MM.1S (cell line): ENCODE data around the gene HINT3.
A peak's percentile ranks its signal among the peaks of the same experiment; 100 is the strongest.

Experiments used
- DNase-seq: peaks from one replicate; pipeline ENCODE4 v3.0.0-alpha.2; 2015
- H2AFZ ChIP-seq: fragments of 300-600 bp; sonication (generic); 2 replicates; pipeline ENCODE4 v1.6.0; 2016; ENCODE audit warnings: antibody characterized with exemption, low read length
- H3F3A ChIP-seq: fragments of 300-600 bp; sonication (generic); 2 replicates; pipeline ENCODE4 v1.6.1; 2016; ENCODE audit warnings: mild to moderate bottlenecking, antibody characterized with exemption, low read length, moderate library complexity, mixed read lengths; ENCODE audit not compliant: insufficient read depth
- H3K27ac ChIP-seq: fragments of 300-600 bp; sonication (generic); 2 replicates; pipeline ENCODE4 v1.5.1; 2016; ENCODE audit warnings: mild to moderate bottlenecking, low read length
- H3K27me3 ChIP-seq: fragments of 300-600 bp; sonication (generic); replicated peaks from 2 replicates; pipeline ENCODE4 v1.6.0; 2016; ENCODE audit warnings: low read length; ENCODE audit not compliant: insufficient read depth
- H3K36me3 ChIP-seq: fragments of 300-600 bp; sonication (generic); replicated peaks from 2 replicates; pipeline ENCODE4 v1.6.1; 2016; ENCODE audit warnings: mild to moderate bottlenecking, low read length, mixed read lengths; ENCODE audit not compliant: insufficient read depth
- H3K4me1 ChIP-seq: fragments of 300-600 bp; sonication (generic); 2 replicates; pipeline ENCODE4 v1.6.1; 2016; ENCODE audit warnings: low read length, mixed read lengths
- H3K4me2 ChIP-seq: fragments of 300-600 bp; sonication (generic); 2 replicates; pipeline ENCODE4 v1.6.0; 2016; ENCODE audit warnings: low read depth, low read length
- H3K4me3 ChIP-seq: fragments of 300-600 bp; sonication (generic); 2 replicates; pipeline ENCODE4 v1.5.1; 2016; ENCODE audit warnings: low read length, mixed read lengths
- H3K79me2 ChIP-seq: fragments of 300-600 bp; sonication (generic); 2 replicates; pipeline ENCODE4 v1.6.1; 2016; ENCODE audit warnings: mixed run types, low read length, mixed read lengths
- H3K9ac ChIP-seq: fragments of 300-600 bp; sonication (generic); 2 replicates; pipeline ENCODE4 v1.6.1; 2016; ENCODE audit warnings: low read length, mixed read lengths
- H3K9me2 ChIP-seq: fragments of 300-600 bp; sonication (generic); replicated peaks from 2 replicates; pipeline ENCODE4 v1.6.1; 2016; ENCODE audit warnings: mild to moderate bottlenecking, low read length, mixed read lengths; ENCODE audit not compliant: insufficient read depth
- H3K9me3 ChIP-seq: fragments of 300-600 bp; sonication (generic); replicated peaks from 2 replicates; pipeline ENCODE4 v1.6.1; 2016; ENCODE audit warnings: mild to moderate bottlenecking, low read length, mixed read lengths; ENCODE audit not compliant: insufficient read depth
- H4K20me1 ChIP-seq: fragments of 300-600 bp; sonication (generic); 2 replicates; pipeline ENCODE4 v1.6.1; 2016; ENCODE audit warnings: mild to moderate bottlenecking, low read length, moderate library complexity, mixed read lengths; ENCODE audit not compliant: insufficient read depth
- CTCF ChIP-seq: fragments of 300-600 bp; sonication (generic); IDR thresholded peaks from 2 replicates; pipeline ENCODE4 v1.5.1; 2016; ENCODE audit warnings: antibody characterized with exemption, low read length, mixed read lengths
- EZH2 ChIP-seq: fragments of 300-600 bp; sonication (generic); optimal IDR thresholded peaks from 2 replicates; pipeline ENCODE3; 2017; ENCODE audit warnings: low read depth, mild to moderate bottlenecking, antibody characterized with exemption, low read length, mixed read lengths
- EZH2phosphoT487 ChIP-seq: fragments of 300-600 bp; sonication (generic); IDR thresholded peaks from 2 replicates; pipeline ENCODE4 v1.6.1; 2018; ENCODE audit warnings: antibody characterized with exemption, low read length

HINT3 gene

GRCh38 chr6:125918681-125919566 is 37.6 kb upstream of the HINT3 start:
- Histone ChIP-seq H4K20me1 (no peaks in the 10 kb centered on the region), H3K9me3 (no peaks in the 10 kb centered on the region), H3K27ac (peak overlapping the region; percentile 57; the same call in 1 of the 2 replicates), H3K4me3 (peak overlapping the region; percentile 26), H3K4me1 (peaks cover 10% of the 10 kb centered on the region), H3K79me2 (no peaks in the 10 kb centered on the region), H3K9ac (no peak overlapping the region; the same call in 1 of the 2 replicates), H3K4me2 (peak overlapping the region; percentile 67), H3K27me3 (no peaks in the 10 kb centered on the region), H2AFZ (no peak overlapping the region), H3K36me3 (no peaks in the 10 kb centered on the region), H3F3A (peaks cover 16% of the 10 kb centered on the region; the same call in 1 of the 2 replicates), H3K9me2 (no peaks in the 10 kb centered on the region)
- TF ChIP-seq EZH2phosphoT487 = no peak
- no peak for TF ChIP-seq EZH2
- peak; percentile 82 for DNase-seq

GRCh38 chr6:125919618-125920017 is 37.0 kb upstream of the HINT3 start:
- Histone ChIP-seq H3K79me2 (no peaks in the 10 kb centered on the region), H3K4me3 (peak overlapping the region; percentile 26), H2AFZ (no peak overlapping the region), H3K27me3 (no peaks in the 10 kb centered on the region), H3K9ac (no peak overlapping the region), H3K9me3 (no peaks in the 10 kb centered on the region), H3K27ac (peak overlapping the region; percentile 57; the same call in 1 of the 2 replicates), H3F3A (peaks cover 16% of the 10 kb centered on the region; the same call in 1 of the 2 replicates), H4K20me1 (no peaks in the 10 kb centered on the region), H3K4me2 (peak overlapping the region; percentile 67), H3K9me2 (no peaks in the 10 kb centered on the region), H3K4me1 (peaks cover 10% of the 10 kb centered on the region), H3K36me3 (no peaks in the 10 kb centered on the region)
- no peak for DNase-seq
- no peak for TF ChIP-seq CTCF
- no peak for TF ChIP-seq EZH2
- TF ChIP-seq EZH2phosphoT487 = no peak

GRCh38 chr6:125922322-125922860 is 34.2 kb upstream of the HINT3 start:
- Histone ChIP-seq H3K4me3 (no peak overlapping the region), H3F3A (peaks cover 16% of the 10 kb centered on the region; the same call in 1 of the 2 replicates), H3K27me3 (no peaks in the 10 kb centered on the region), H3K79me2 (no peaks in the 10 kb centered on the region), H3K36me3 (no peaks in the 10 kb centered on the region), H3K9me3 (no peaks in the 10 kb centered on the region), H3K4me2 (no peak overlapping the region), H3K9me2 (no peaks in the 10 kb centered on the region), H3K9ac (no peak overlapping the region), H2AFZ (no peak overlapping the region), H3K4me1 (peaks cover 10% of the 10 kb centered on the region), H3K27ac (no peak overlapping the region), H4K20me1 (no peaks in the 10 kb centered on the region)
- no peak for DNase-seq
- TF ChIP-seq EZH2phosphoT487 (no peak), EZH2 (no peak), CTCF (no peak)
